Measurements from ENCODE around the gene NT5C1B.
"Not testable (repeated sequence)": the region's sequence is repeated elsewhere in the genome, so short reads cannot be mapped to it uniquely, and the experiment has no call there.

Gene NT5C1B

DNA sequence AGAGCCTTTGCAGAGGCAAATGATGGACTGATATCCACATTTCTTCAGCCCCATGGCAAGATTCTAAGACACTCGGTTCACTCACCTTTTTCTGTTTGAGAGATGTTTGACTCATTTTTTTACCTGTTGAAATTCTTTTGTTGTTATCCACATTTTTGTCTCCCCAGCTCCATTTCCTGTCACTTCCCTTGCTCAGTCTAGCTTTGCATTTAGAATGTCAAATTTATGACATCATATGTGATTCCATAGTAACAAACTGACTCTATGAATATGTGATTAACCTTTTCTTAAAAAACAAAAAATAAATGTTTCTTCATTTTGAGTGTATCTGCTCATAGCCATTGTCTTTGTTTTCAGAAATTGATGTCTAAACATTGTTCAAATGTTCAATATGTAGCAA lies at the start of gene NT5C1B:
TSS of gene NT5C1B (minus strand) at position 216 of the 400 bp plus-strand sequence. CDS start at position 115, 101 bp downstream.
- no peak within 1 kb of the TSS for H2AFZ ChIP-seq
- no peaks in the 10 kb centered on the region for H3K36me3 ChIP-seq (ENCODE audit: control insufficient read depth, insufficient read depth, low read length)
- TF ChIP-seq, protein P1, sequence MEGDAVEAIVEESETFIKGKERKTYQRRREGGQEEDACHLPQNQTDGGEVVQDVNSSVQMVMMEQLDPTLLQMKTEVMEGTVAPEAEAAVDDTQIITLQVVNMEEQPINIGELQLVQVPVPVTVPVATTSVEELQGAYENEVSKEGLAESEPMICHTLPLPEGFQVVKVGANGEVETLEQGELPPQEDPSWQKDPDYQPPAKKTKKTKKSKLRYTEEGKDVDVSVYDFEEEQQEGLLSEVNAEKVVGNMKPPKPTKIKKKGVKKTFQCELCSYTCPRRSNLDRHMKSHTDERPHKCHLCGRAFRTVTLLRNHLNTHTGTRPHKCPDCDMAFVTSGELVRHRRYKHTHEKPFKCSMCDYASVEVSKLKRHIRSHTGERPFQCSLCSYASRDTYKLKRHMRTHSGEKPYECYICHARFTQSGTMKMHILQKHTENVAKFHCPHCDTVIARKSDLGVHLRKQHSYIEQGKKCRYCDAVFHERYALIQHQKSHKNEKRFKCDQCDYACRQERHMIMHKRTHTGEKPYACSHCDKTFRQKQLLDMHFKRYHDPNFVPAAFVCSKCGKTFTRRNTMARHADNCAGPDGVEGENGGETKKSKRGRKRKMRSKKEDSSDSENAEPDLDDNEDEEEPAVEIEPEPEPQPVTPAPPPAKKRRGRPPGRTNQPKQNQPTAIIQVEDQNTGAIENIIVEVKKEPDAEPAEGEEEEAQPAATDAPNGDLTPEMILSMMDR (IDR thresholded peaks at IDR 0.05) = no peak

DNA sequence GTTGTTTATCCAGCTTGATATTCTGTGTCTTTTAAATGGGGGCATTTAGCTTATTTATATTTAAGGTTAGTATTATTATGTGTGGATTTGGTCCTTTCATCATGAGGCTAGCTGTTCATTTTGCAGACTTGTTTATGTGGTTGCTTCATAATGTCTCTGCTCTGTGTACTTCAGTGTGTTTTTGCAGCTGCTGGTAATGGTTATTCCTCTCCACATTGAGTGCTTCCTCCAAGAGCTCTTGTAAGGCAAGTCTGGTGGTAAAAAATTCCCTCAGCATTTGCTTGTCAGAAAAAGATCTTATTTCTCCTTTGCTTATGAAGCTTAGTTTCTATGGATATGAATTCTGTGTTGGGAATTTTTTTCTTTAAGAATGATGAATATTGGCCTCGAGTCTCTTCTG lies 47.8 kb upstream of the NT5C1B start:
- Histone ChIP-seq H3K4me3 (ENCODE audit: low read depth, low read length) (no peak overlapping the region), H3K4me1 (no peaks in the 10 kb centered on the region), H3K79me2 (no peaks in the 10 kb centered on the region), H3K36me3 (ENCODE audit: control insufficient read depth, insufficient read depth, low read length) (no peaks in the 10 kb centered on the region), H2AFZ (no peak overlapping the region), H3K9ac (no peak overlapping the region), H3K27me3 (ENCODE audit: control insufficient read depth, insufficient read depth, low read length) (no peaks in the 10 kb centered on the region), H3K27ac (no peak overlapping the region), H3K4me2 (ENCODE audit: low read length) (no peak overlapping the region), H3K9me3 (ENCODE audit: control insufficient read depth, low read length) (peaks cover 4% of the 10 kb centered on the region)
- TF ChIP-seq, protein P1 (IDR thresholded peaks at IDR 0.05) = no peak

More for the DNA sequence above, at the start of gene NT5C1B:
- Histone ChIP-seq H3K4me2 (ENCODE audit: low read length) (no peak within 1 kb of the TSS), H3K9ac (no peak within 1 kb of the TSS), H3K27ac (no peak within 1 kb of the TSS), H3K27me3 (ENCODE audit: control insufficient read depth, insufficient read depth, low read length) (no peaks in the 10 kb centered on the region), H3K4me3 (ENCODE audit: low read depth, low read length) (no peak within 1 kb of the TSS), H3K4me1 (no peaks in the 10 kb centered on the region), H3K9me3 (ENCODE audit: control insufficient read depth, low read length) (no peaks in the 10 kb centered on the region), H3K79me2 (no peaks in the 10 kb centered on the region)

GRCh38 chr2:18632699-18633098 lies 43.3 kb upstream of the NT5C1B start:
- H3K27me3 ChIP-seq (ENCODE audit: control insufficient read depth, insufficient read depth, low read length); H2AFZ ChIP-seq; H3K9me3 ChIP-seq (ENCODE audit: control insufficient read depth, low read length); H3K9ac ChIP-seq; H3K4me3 ChIP-seq (ENCODE audit: low read depth, low read length); H3K4me1 ChIP-seq; H3K36me3 ChIP-seq (ENCODE audit: control insufficient read depth, insufficient read depth, low read length); H3K27ac ChIP-seq; H3K4me2 ChIP-seq (ENCODE audit: low read length); H3K79me2 ChIP-seq: not testable (repeated sequence)

DNA sequence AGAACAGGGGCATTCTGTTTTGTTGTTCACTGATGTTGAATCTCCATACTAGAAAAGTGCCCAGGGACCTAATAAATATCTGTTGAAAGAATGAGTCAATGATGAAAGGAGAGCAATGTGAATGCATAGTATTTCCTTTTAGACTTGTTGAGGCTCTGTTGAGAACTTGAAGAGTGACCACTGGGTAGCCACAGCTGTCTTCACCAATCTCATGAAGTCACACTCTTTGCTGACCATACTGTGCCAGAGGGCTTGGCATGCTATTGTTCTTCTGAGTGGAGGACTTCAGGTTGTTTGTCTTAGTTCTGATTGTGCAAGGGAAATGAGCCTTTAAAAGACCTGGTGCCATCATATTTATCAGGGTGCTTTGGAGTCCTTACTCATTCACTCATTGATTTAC lies 41.6 kb upstream of the NT5C1B start:
- Histone ChIP-seq H2AFZ (no peak overlapping the region), H3K9ac (no peak overlapping the region), H3K27me3 (ENCODE audit: control insufficient read depth, insufficient read depth, low read length) (no peaks in the 10 kb centered on the region), H3K36me3 (ENCODE audit: control insufficient read depth, insufficient read depth, low read length) (no peaks in the 10 kb centered on the region), H3K4me1 (no peaks in the 10 kb centered on the region), H3K4me3 (ENCODE audit: low read depth, low read length) (no peak overlapping the region), H3K27ac (no peak overlapping the region), H3K4me2 (ENCODE audit: low read length) (no peak overlapping the region), H3K79me2 (no peaks in the 10 kb centered on the region), H3K9me3 (ENCODE audit: control insufficient read depth, low read length) (peaks cover 4% of the 10 kb centered on the region)
- TF ChIP-seq, protein P1 (IDR thresholded peaks at IDR 0.05) = no peak

DNA sequence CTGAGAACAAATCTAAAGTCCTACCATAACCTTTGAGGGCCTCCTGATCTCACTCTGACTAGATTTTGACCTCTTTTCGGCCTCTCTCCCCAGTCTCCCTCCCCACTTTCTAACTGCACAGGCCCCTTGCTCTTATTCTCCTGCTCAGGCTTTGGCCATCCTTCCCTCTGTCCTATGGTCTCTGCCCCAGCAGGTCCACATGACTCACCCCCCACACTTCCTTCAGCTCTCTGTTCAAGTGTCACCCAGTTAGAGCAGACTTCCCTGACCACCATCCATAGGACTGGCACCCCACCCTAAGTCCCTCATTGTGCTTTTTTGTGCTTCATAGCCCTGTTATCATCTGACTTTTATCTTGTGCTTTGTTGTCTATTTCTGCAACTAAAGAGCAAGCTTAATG lies 41.2 kb upstream of the NT5C1B start:
- no peaks in the 10 kb centered on the region for H3K27me3 ChIP-seq (ENCODE audit: control insufficient read depth, insufficient read depth, low read length)
- H3K36me3 ChIP-seq (ENCODE audit: control insufficient read depth, insufficient read depth, low read length) = no peaks in the 10 kb centered on the region
- no peaks in the 10 kb centered on the region for H3K79me2 ChIP-seq
- H3K9ac ChIP-seq = no peak overlapping the region
- no peaks in the 10 kb centered on the region for H3K4me1 ChIP-seq
- H3K27ac ChIP-seq = no peak overlapping the region
- H3K4me3 ChIP-seq (ENCODE audit: low read depth, low read length) = no peak overlapping the region
- H2AFZ ChIP-seq = no peak overlapping the region
- H3K9me3 ChIP-seq (ENCODE audit: control insufficient read depth, low read length) = peaks cover 4% of the 10 kb centered on the region
- TF ChIP-seq, protein P1 (IDR thresholded peaks at IDR 0.05) = no peak
- H3K4me2 ChIP-seq (ENCODE audit: low read length) = no peak overlapping the region
